CD4-positive, alpha-beta T cell treated with Interleukin-6 at 100 ng/mL for 8 hours (primary cell): Measurements from ENCODE around the gene PPP1R11.
"Not testable (repeated sequence)": the region's sequence is repeated elsewhere in the genome, so short reads cannot be mapped to it uniquely, and the experiment has no call there.

Source experiments
- DNase-seq: peaks from one replicate; pipeline ENCODE4 v3.0.0-alpha.2; 2020; ENCODE audit warnings: mixed read lengths, low spot score

Gene PPP1R11

GRCh38 chr6:30066577-30067459 lies at the start of gene PPP1R11:
TSS of gene PPP1R11 (plus strand) at chr6:30067198. CDS start at chr6:30067411, 213 bp downstream.
- peak; percentile 99 for DNase-seq

DNA sequence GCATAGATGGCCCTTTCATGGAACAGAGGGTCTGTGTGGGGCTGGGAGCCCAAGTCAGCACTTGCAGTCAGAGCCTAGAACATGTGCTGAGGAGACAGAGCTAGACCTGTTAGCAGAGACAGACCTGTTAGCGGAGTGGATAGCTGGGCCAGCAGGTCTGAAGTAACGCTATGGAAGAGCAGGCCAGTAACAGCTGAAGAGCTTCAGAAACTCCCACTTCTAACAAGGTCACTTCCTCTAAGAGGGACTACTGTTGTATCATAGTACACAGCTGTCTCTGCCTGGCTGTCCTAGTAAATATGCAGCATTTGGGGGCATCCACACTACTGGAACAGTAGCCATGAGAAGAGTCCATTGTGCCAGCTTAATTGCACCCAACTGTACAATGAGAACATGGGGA lies 47.2 kb upstream of the PPP1R11 start:
- DNase-seq, result no peak

GRCh38 chr6:30020626-30021025 lies 46.4 kb upstream of the PPP1R11 start:
- DNase-seq, result no peak

DNA sequence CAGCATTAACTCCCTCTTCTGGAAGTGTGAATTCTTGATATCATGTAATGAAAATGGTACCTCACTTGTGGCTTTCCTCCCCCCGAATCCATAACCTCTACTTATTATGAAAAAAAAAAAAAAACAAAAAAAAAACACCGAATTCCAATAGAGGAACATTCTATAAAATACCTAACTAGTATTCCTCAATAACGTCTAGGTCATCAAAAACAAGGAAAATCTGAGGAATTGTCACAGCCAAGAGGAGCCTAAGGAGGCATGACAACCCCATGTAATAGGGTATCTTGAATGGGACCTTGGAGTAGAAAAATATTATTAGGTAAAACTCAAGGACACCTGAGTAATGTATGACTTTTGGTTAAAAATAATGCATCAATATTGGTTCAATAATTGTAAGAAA lies 44.8 kb upstream of the PPP1R11 start:
- DNase-seq, result no peak

DNA sequence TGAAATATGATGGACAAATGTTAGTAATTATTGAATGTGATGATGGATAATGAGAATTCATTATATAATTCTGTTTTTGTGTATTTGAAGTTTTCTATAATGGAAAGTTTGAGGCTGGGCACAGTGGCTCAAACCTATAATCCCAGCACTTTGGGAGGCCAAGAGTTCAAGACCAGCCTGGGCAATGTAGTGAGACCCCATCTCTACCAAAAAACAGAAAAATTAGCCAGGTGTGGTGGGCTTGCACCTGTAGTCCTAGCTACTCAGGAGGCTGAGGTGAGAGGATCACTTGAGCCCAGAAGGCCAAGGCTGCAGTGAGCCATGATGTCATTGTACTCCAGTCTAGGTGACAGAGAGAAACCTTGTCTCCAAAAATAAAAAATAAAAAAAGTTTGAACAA lies 44.3 kb upstream of the PPP1R11 start:
- not testable (repeated sequence) for DNase-seq

DNA sequence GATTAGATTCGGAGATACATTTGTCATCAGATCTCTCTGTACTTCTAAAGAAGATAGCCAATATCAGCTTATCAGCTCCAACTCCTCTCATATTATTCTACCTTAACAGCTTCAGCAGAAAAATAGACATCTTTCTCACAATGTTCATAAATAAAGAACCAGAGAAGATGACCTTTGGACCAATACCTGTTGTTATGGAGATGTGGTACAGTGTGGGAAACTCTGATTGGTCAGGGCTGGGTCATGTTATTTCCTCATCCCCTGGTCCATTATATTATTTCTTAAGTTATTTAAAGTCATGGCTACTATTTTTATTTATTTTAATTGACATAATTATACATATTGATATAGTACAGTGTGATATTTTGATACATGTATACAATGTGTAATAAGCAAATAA lies 41.8 kb upstream of the PPP1R11 start:
- no peak for DNase-seq

DNA sequence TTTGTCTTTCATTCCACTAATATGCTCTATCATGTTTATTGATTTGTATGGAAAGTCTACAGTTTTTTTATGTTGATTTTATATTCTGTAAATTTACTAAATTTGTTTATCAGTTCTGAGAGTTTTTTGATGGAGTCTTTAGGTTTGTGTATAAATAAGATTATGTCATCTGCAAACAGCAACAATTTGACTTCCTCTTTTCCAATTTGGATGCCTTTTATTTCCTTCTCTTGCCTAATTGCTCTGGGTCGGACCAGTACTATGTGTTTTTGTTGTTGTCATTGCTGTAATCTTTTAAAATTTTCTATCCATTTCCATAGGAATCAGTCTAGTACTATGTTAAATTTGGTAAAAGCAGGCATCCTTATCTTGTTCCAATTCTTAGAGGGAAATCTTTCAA lies 37.4 kb upstream of the PPP1R11 start:
- DNase-seq, result no peak

GRCh38 chr6:30031381-30031780 lies 35.6 kb upstream of the PPP1R11 start:
- no peak for DNase-seq

GRCh38 chr6:30033440-30033839 lies 33.6 kb upstream of the PPP1R11 start:
- DNase-seq, result not testable (repeated sequence)

GRCh38 chr6:30035784-30036183 lies 31.2 kb upstream of the PPP1R11 start:
- DNase-seq, result no peak

- DNase-seq, result no peak
These were observed 29.7 kb upstream of the PPP1R11 start for GRCh38 chr6:30037182-30037788.

GRCh38 chr6:30041221-30041620 lies 25.8 kb upstream of the PPP1R11 start:
- no peak for DNase-seq

DNA sequence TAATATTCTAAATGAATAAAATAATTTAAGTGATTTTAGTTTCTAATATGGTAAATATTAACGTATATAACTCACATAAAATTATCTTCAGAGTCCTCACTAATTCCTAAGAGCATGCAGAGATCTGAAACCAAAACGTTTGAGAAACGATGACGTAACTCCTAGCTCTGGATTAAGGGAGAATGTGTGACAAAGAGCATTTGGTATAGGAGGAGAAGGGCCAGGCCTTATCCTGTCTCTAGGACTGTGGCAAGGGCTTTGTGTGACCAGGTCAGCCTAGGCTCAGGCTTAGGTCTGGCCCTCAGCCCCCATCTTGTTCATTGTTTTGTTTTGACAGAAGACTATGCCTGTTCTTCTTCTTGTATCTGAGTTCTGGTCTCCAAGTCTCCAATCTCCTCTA lies 25.2 kb upstream of the PPP1R11 start:
- DNase-seq, result no peak

DNA sequence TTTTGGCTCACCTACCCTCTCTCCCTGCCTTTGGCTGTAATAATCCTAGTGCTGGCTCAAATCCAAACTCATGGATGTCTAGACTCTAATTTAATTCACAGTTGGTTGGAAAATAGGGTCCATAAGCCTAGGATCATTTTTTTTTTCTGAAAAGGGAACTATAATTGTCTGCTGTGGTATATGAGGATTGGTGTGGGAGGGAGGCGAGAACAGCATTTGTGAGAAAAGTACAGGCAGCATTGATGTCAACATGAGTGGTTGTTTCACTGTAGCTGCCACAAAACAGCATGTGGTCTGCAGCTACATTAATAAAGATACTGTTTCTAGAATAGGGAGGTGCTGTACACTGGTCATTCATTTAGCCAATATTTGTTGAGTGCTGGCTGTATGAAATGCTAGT lies 24.5 kb upstream of the PPP1R11 start:
- no peak for DNase-seq

DNA sequence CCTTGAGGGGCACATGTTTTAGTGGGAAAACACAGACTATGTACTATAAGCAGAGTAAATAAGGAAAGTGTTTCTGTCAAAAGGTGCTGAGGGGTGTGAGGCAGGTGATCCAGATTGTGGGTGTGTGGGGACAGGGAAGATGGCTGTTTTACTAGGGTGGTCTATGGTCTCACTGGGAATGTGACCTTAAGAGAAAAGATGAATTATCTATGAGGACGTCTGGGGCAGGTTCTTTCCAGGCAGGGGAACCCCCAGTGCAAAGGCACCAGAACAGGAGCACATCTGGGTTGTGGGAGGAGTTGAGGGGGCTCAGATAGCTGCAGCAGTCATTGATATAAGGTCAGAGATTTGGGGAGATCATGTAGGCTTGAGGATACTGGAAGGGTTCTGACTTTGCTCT lies 24.1 kb upstream of the PPP1R11 start:
- no peak for DNase-seq

DNA sequence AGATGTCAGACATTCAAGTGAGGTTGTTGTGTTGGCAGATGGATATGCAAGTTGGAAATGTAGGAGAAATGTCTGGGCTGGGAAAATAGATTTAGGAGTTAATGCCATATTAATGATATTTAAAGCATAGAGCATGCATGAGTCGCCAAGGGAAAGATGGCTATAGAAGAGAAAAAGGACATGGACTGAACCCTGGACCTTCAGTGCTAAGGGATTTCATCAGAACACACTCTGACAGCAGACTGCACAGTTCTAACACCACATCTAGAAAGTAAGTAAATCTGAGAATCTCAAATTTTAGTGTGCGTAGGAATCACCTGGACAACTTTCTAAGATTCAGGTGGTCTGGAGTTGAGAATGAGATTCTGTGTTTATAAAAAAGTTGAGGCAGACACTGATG lies 23.3 kb upstream of the PPP1R11 start:
- DNase-seq, result no peak

DNA sequence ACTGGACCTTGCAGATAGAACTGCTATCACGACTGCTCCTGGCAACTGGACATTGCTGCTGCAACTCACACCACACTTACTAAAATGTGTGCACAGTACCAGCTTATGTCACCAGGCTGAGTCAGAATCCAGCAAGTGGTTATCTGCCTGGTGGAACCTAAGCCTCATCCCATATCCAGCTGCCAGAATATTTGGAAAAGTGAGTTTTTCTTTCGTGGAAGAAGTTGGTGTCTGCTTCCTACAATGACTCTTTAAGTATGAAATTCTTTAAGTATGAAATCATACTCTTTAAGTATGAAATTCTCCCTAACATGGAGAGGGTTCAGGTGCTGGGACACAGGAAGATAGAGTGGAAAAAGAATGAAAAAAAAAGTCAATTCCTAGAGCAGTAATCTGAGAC lies 22.4 kb upstream of the PPP1R11 start:
- DNase-seq, result no peak

DNA sequence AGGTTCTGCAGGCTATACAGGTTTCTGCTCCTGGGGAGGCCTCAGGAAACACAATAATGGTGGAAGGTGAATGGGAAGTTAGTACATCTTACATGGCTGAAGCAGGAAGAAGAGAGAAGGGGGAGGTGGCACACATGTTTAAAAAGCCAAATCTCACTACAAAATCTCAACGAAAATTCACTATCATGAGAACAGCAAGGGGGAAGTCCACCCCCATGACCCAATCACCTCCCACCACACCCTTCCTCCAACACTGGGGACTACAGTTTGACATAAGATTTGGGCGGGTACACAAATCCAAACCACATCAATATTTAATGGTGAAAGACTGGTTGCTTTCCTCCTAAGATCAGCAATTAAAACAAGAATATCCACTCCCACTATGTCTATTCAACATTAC lies 19.8 kb upstream of the PPP1R11 start:
- no peak for DNase-seq

DNA sequence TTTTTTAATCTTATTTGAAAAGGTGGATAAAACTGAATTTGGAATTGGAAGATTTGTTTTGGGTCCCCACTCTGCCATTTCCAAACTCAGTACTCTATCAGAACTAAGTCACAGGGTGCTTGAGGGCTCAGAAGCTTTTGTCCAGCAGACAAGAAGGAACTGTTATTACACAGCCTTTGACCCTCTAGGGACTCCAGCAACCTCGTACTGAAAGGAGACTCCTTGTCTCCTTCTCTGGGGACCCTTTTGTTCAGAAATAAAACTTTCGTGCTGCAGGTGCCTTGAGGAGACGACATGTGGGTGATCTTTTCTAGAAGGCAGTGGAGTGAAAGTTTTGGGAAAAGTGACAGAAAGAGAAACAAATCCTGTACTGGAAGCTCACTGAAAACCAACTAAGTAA lies 13.3 kb upstream of the PPP1R11 start:
- DNase-seq, result no peak

DNA sequence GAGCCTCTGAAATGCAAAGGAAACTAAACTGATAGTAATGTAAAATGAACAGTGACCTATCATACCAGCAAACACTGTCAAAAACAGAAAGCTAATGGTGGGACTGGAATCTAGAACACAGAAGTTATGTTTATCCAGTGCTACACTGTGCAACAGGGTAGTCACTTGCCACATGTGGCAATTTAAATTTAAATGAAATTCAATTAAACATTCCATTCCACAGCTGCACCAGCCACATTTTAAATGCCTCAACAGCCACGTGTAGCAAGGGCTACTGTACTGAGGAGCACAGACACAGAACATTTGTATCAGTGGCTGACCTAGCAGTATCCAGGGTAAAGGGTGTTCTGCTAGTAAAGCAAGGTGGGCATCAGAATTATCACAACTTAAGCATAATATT lies 11.5 kb upstream of the PPP1R11 start:
- no peak for DNase-seq

DNA sequence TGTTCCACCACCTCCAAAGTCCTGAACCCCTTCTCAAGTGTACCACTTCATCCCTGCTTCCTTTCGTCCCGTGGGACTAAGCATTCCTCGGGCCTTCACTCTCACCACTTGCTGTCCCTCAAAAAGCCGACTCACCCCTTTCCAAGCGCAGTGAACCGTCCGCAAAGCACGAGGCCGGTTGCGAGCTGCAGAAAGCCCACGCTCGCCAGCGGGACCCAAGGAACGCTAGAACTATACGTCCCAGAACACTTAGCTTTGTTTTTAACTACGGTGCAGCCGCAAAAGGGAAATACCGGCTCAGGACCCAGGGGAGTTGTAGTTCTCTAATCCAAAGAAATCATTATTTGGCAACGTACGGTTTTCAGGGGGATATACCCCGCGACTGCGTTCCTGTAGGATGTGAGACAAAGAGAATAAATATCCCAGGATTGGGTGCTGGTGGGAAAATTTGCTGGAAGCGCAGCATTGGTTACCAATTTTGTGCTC lies 6.3 kb upstream of the PPP1R11 start:
- DNase-seq, result no peak

GRCh38 chr6:30061092-30061857 lies 5.7 kb upstream of the PPP1R11 start, which contains the start of gene POLR1H:
TSS of gene POLR1H (plus strand) at chr6:30061265. CDS start at chr6:30061525, 260 bp downstream.
- peak; percentile 90 for DNase-seq
